GM23338 (cell line): Measurements from ENCODE around the gene AOPEP. TPM values are rescaled to one million over a fixed set of nuclear protein-coding genes. Genes with fewer than 3 reads are reported as not detected.

ENCODE experiments used
- ATAC-seq: fragments of 200-7000 bp; cut with Tn5 transposase; 3 replicates; pipeline ENCODE4 v1.9.1; 2020
- DNase-seq: peaks from one replicate; pipeline ENCODE4 v3.0.0-alpha.2; 2015; ENCODE audit warnings: low spot score
- H2AFZ ChIP-seq: fragments of 200-600 bp; sonication (generic); 2 replicates; pipeline ENCODE4 v1.8.0; 2016; ENCODE audit warnings: antibody characterized with exemption, mild to moderate bottlenecking, moderate library complexity
- H3F3A ChIP-seq: fragments of 200-600 bp; sonication (generic); replicated peaks from 2 replicates; pipeline ENCODE4 v1.8.0; 2017; ENCODE audit warnings: antibody characterized with exemption, mixed run types, low read depth
- H3K27ac ChIP-seq: fragments of 200-600 bp; sonication (generic); 2 replicates; pipeline ENCODE4 v1.6.1; 2016; ENCODE audit warnings: low read depth
- H3K27me3 ChIP-seq: fragments of 200-600 bp; sonication (generic); 2 replicates; pipeline ENCODE4 v1.8.0; 2016; ENCODE audit warnings: mild to moderate bottlenecking, mixed run types, moderate library complexity; ENCODE audit not compliant: insufficient read depth
- H3K36me3 ChIP-seq: fragments of 200-600 bp; sonication (generic); 2 replicates; pipeline ENCODE4 v1.8.0; 2016; ENCODE audit warnings: mild to moderate bottlenecking; ENCODE audit not compliant: insufficient read depth
- H3K4me1 ChIP-seq: fragments of 200-600 bp; sonication (generic); 2 replicates; pipeline ENCODE4 v1.8.0; 2016; ENCODE audit warnings: mild to moderate bottlenecking, moderate library complexity; ENCODE audit not compliant: insufficient read depth
- H3K4me2 ChIP-seq: fragments of 200-600 bp; sonication (generic); 2 replicates; pipeline ENCODE4 v1.7.1; 2017; ENCODE audit warnings: mixed run types
- H3K4me3 ChIP-seq: fragments of 200-600 bp; sonication (generic); 2 replicates; pipeline ENCODE4 v1.6.1; 2016; ENCODE audit warnings: mixed run types
- H3K79me2 ChIP-seq: fragments of 200-600 bp; sonication (generic); replicated peaks from 2 replicates; pipeline ENCODE4 v1.8.0; 2017; ENCODE audit warnings: mild to moderate bottlenecking; ENCODE audit not compliant: insufficient read depth
- H3K9me2 ChIP-seq: fragments of 200-600 bp; sonication (generic); 2 replicates; pipeline ENCODE4 v1.8.0; 2017; ENCODE audit not compliant: insufficient read depth
- H4K20me1 ChIP-seq: fragments of 200-600 bp; sonication (generic); replicated peaks from 2 replicates; pipeline ENCODE4 v1.8.0; 2017; ENCODE audit warnings: mild to moderate bottlenecking; ENCODE audit not compliant: insufficient read depth
- H3K27ac Mint-ChIP-seq: 2 replicates; pipeline ENCODE4 v1.8.0; 2020; ENCODE audit warnings: inconsistent platforms, mild to moderate bottlenecking, moderate library complexity, mixed read lengths
- H3K27me3 Mint-ChIP-seq: 3 replicates; pipeline ENCODE4 v1.8.0; 2022; ENCODE audit warnings: low read depth, mild to moderate bottlenecking, moderate library complexity, mixed read lengths, inconsistent platforms; ENCODE audit not compliant: insufficient read depth, poor library complexity
- H3K36me3 Mint-ChIP-seq: 3 replicates; pipeline ENCODE4 v1.8.0; 2021; ENCODE audit warnings: low read depth, mild to moderate bottlenecking, inconsistent platforms, moderate library complexity, mixed read lengths
- H3K4me1 Mint-ChIP-seq: 3 replicates; pipeline ENCODE4 v1.8.0; 2020; ENCODE audit warnings: mild to moderate bottlenecking, inconsistent platforms, mixed read lengths
- H3K4me3 Mint-ChIP-seq: 3 replicates; pipeline ENCODE4 v1.8.0; 2021; ENCODE audit warnings: moderate library complexity, mild to moderate bottlenecking, inconsistent platforms, mixed read lengths
- H3K9me3 Mint-ChIP-seq: 3 replicates; pipeline ENCODE4 v1.8.0; 2020; ENCODE audit warnings: moderate library complexity, mild to moderate bottlenecking, inconsistent platforms, mixed read lengths
- CREB1 ChIP-seq: fragments of 250-450 bp; sonication (Bioruptor Pico); IDR thresholded peaks from 2 replicates; pipeline ENCODE4 v1.5.0; 2020; ENCODE audit warnings: low read depth, mild to moderate bottlenecking, moderate library complexity
- CTCF ChIP-seq, 2 experiments: fragments of 200-600 bp in 1 of 2; sonication (generic) in 1 of 2; conservative IDR thresholded peaks; 2 replicates each; pipeline versions ENCODE4 v1.5.1 to v1.6.1; 2016 to 2017; ENCODE audit warnings: antibody characterized with exemption in 2 of 2, low read depth in 2 of 2, mild to moderate bottlenecking in 2 of 2, moderate library complexity in 1 of 2
- EZH2 ChIP-seq: fragments of 200-600 bp; sonication (generic); IDR thresholded peaks from one replicate; pipeline ENCODE4 v1.8.0; 2017; ENCODE audit warnings: antibody characterized with exemption, mild to moderate bottlenecking, low read depth; ENCODE audit not compliant: unreplicated experiment
- EZH2phosphoT487 ChIP-seq: fragments of 200-600 bp; sonication (generic); IDR thresholded peaks from one replicate; pipeline ENCODE4 v1.8.1; 2018; ENCODE audit warnings: antibody characterized with exemption; ENCODE audit not compliant: unreplicated experiment
- JUNB ChIP-seq: IDR thresholded peaks from one replicate; pipeline ENCODE4 v1.6.1; 2016; ENCODE audit warnings: antibody characterized with exemption; ENCODE audit not compliant: unreplicated experiment
- NANOG ChIP-seq: IDR thresholded peaks from 2 replicates; pipeline ENCODE4 v1.6.1; 2016; ENCODE audit warnings: antibody characterized with exemption, borderline replicate concordance
- POLR2AphosphoS5 ChIP-seq: IDR thresholded peaks from 2 replicates; pipeline ENCODE4 v1.6.1; 2016; ENCODE audit warnings: antibody characterized with exemption, low read depth
- STAT1 ChIP-seq: IDR thresholded peaks from one replicate; pipeline ENCODE4 v1.6.1; 2016; ENCODE audit warnings: antibody characterized with exemption; ENCODE audit not compliant: unreplicated experiment
- ZNF114 ChIP-seq: fragments of 250-450 bp; sonication (Bioruptor Pico); IDR thresholded peaks from 2 replicates; pipeline ENCODE4 v1.5.0; 2020; ENCODE audit warnings: mild to moderate bottlenecking, moderate library complexity
- ZNF331 ChIP-seq: fragments of 250-450 bp; sonication (Bioruptor Pico); IDR thresholded peaks from 2 replicates; pipeline ENCODE4 v1.5.0; 2020; ENCODE audit warnings: low read depth, mild to moderate bottlenecking, moderate library complexity
- polyA plus RNA-seq: library from polyadenylated mRNA; unstranded; fragments of >200 nt; fragmentation: Nextera tagmentation; extraction: Ambion mirVana; gene quantifications from 2 replicates; pipeline ENCODE4 v1.2.1, GENCODE V29; 2016
- total RNA-seq: library from RNA; depleted of rRNA; stranded (reverse); fragments of >200 nt; shearing (Covaris generic); gene quantifications from 2 replicates; pipeline ENCODE4 v1.2.3, GENCODE V29; 2014
- TF ChIP-seq, protein P1 (sequence below): IDR thresholded peaks from one replicate; pipeline ENCODE4 v1.6.1; 2018; ENCODE audit warnings: antibody characterized with exemption; ENCODE audit not compliant: unreplicated experiment
- TF ChIP-seq, protein P2 (sequence below): IDR thresholded peaks from 2 replicates; pipeline ENCODE4 v1.6.1; 2016; ENCODE audit warnings: antibody characterized with exemption
- TF ChIP-seq, protein P3 (sequence below): fragments of 250-450 bp; sonication (Bioruptor Pico); IDR thresholded peaks from 2 replicates; pipeline ENCODE4 v1.5.0; 2020; ENCODE audit warnings: mild to moderate bottlenecking, moderate library complexity

Gene AOPEP
- total and polyA plus RNA-seq, 2 experiments from 2014 or later = 7.0 to 16.5 TPM

DNA sequence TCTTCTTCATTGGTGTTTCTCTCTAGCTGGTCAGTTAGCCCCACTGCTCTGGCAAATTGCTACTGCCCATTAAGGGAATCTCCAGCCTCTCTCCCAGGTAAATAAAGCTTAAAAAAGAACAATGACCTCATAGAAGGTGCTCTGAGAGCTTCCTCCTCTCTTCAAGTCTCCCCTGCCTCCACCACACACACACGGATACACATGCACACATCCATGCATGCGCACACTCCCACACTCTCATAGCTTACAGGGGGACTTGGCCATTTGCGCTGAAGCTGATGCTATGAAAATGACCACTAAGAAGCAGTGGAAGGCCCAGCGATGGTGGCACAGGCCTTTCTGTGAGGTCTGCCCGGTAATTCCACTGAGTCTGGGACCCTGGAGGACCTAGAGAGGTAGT lies 250.9 kb downstream of the AOPEP start:
- DNase-seq (no peak), ATAC-seq (no peak)
- peaks cover 5% of the 10 kb centered on the region for H3K27me3 Mint-ChIP-seq
- no peaks in the 10 kb centered on the region for H3K9me3 Mint-ChIP-seq
- peaks cover 49% of the 10 kb centered on the region for H3K4me1 Mint-ChIP-seq
- Histone ChIP-seq H3K4me2 (no peak overlapping the region), H3K27me3 (no peaks in the 10 kb centered on the region), H3K36me3 (no peaks in the 10 kb centered on the region), H2AFZ (no peak overlapping the region), H3F3A (no peaks in the 10 kb centered on the region), H4K20me1 (no peaks in the 10 kb centered on the region), H3K9me2 (no peaks in the 10 kb centered on the region), H3K4me3 (no peak overlapping the region), H3K79me2 (no peaks in the 10 kb centered on the region), H3K27ac (no peak overlapping the region), H3K4me1 (peaks cover 14% of the 10 kb centered on the region)
- TF ChIP-seq, protein P1, sequence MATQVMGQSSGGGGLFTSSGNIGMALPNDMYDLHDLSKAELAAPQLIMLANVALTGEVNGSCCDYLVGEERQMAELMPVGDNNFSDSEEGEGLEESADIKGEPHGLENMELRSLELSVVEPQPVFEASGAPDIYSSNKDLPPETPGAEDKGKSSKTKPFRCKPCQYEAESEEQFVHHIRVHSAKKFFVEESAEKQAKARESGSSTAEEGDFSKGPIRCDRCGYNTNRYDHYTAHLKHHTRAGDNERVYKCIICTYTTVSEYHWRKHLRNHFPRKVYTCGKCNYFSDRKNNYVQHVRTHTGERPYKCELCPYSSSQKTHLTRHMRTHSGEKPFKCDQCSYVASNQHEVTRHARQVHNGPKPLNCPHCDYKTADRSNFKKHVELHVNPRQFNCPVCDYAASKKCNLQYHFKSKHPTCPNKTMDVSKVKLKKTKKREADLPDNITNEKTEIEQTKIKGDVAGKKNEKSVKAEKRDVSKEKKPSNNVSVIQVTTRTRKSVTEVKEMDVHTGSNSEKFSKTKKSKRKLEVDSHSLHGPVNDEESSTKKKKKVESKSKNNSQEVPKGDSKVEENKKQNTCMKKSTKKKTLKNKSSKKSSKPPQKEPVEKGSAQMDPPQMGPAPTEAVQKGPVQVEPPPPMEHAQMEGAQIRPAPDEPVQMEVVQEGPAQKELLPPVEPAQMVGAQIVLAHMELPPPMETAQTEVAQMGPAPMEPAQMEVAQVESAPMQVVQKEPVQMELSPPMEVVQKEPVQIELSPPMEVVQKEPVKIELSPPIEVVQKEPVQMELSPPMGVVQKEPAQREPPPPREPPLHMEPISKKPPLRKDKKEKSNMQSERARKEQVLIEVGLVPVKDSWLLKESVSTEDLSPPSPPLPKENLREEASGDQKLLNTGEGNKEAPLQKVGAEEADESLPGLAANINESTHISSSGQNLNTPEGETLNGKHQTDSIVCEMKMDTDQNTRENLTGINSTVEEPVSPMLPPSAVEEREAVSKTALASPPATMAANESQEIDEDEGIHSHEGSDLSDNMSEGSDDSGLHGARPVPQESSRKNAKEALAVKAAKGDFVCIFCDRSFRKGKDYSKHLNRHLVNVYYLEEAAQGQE = no peak
- TF ChIP-seq POLR2AphosphoS5 (no peak), CTCF (conservative IDR thresholded peaks at IDR 0.05; ENCODE audit: low read depth in 2 of 2) (no peak), JUNB (no peak), STAT1 (no peak), ZNF331 (CRISPR knock-in tag) (no peak), CREB1 (CRISPR knock-in tag) (no peak), EZH2phosphoT487 (no peak), ZNF114 (no peak), EZH2 (no peak), NANOG (no peak)
- TF ChIP-seq, protein P2, sequence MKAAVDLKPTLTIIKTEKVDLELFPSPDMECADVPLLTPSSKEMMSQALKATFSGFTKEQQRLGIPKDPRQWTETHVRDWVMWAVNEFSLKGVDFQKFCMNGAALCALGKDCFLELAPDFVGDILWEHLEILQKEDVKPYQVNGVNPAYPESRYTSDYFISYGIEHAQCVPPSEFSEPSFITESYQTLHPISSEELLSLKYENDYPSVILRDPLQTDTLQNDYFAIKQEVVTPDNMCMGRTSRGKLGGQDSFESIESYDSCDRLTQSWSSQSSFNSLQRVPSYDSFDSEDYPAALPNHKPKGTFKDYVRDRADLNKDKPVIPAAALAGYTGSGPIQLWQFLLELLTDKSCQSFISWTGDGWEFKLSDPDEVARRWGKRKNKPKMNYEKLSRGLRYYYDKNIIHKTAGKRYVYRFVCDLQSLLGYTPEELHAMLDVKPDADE = no peak
- TF ChIP-seq, protein P3, sequence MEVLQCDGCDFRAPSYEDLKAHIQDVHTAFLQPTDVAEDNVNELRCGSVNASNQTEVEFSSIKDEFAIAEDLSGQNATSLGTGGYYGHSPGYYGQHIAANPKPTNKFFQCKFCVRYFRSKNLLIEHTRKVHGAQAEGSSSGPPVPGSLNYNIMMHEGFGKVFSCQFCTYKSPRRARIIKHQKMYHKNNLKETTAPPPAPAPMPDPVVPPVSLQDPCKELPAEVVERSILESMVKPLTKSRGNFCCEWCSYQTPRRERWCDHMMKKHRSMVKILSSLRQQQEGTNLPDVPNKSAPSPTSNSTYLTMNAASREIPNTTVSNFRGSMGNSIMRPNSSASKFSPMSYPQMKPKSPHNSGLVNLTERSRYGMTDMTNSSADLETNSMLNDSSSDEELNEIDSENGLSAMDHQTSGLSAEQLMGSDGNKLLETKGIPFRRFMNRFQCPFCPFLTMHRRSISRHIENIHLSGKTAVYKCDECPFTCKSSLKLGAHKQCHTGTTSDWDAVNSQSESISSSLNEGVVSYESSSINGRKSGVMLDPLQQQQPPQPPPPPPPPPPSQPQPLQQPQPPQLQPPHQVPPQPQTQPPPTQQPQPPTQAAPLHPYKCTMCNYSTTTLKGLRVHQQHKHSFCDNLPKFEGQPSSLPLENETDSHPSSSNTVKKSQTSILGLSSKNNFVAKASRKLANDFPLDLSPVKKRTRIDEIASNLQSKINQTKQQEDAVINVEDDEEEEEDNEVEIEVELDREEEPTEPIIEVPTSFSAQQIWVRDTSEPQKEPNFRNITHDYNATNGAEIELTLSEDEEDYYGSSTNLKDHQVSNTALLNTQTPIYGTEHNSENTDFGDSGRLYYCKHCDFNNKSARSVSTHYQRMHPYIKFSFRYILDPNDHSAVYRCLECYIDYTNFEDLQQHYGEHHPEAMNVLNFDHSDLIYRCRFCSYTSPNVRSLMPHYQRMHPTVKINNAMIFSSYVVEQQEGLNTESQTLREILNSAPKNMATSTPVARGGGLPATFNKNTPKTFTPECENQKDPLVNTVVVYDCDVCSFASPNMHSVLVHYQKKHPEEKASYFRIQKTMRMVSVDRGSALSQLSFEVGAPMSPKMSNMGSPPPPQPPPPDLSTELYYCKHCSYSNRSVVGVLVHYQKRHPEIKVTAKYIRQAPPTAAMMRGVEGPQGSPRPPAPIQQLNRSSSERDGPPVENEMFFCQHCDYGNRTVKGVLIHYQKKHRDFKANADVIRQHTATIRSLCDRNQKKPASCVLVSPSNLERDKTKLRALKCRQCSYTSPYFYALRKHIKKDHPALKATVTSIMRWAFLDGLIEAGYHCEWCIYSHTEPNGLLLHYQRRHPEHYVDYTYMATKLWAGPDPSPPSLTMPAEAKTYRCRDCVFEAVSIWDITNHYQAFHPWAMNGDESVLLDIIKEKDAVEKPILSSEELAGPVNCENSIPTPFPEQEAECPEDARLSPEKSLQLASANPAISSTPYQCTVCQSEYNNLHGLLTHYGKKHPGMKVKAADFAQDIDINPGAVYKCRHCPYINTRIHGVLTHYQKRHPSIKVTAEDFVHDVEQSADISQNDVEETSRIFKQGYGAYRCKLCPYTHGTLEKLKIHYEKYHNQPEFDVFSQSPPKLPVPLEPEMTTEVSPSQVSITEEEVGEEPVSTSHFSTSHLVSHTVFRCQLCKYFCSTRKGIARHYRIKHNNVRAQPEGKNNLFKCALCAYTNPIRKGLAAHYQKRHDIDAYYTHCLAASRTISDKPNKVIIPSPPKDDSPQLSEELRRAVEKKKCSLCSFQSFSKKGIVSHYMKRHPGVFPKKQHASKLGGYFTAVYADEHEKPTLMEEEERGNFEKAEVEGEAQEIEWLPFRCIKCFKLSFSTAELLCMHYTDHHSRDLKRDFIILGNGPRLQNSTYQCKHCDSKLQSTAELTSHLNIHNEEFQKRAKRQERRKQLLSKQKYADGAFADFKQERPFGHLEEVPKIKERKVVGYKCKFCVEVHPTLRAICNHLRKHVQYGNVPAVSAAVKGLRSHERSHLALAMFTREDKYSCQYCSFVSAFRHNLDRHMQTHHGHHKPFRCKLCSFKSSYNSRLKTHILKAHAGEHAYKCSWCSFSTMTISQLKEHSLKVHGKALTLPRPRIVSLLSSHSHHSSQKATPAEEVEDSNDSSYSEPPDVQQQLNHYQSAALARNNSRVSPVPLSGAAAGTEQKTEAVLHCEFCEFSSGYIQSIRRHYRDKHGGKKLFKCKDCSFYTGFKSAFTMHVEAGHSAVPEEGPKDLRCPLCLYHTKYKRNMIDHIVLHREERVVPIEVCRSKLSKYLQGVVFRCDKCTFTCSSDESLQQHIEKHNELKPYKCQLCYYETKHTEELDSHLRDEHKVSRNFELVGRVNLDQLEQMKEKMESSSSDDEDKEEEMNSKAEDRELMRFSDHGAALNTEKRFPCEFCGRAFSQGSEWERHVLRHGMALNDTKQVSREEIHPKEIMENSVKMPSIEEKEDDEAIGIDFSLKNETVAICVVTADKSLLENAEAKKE (CRISPR knock-in tag) = no peak
- no peak overlapping the region for H3K27ac Mint-ChIP-seq
- H3K4me3 Mint-ChIP-seq = no peak overlapping the region
- no peaks in the 10 kb centered on the region for H3K36me3 Mint-ChIP-seq
